ENCODE data around the gene SKAP2. TPM values are rescaled to one million over a fixed set of nuclear protein-coding genes. Genes with fewer than 3 reads are reported as not detected.

Gene SKAP2
- total RNA-seq, 8 experiments from 2014 or later = 34.0 to 91.7 (median 49.4) TPM

DNA sequence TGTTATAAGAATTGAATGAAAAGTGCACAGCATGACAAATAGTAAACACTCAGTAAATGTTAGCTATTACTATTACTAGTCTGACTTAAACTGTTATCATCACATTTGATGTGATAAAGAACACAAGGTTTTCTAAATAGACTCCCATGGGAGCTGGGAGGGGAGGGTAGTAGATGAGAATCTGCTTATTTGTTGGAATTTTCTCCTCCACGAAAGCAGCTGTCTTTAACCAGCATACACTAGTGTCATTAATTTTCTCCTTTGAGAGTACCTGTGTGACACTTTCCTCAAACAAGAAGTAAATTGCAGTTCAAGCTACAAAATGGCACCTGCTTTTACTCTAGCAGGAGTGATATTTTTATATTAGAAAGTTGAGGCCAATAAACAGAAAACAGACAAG is 200.1 kb downstream of the SKAP2 start:
- 0 to 100% (median 33%) methylated on average over 1 of the region's 1 CpG; no CpG with 5 or more reads in 5 of the 10 experiments for WGBS, 10 experiments
- in situ Hi-C loops (cut with MboI; ENCODE audit: low pct_unique_long_range_greater_than_20kb in 2 of 9, low sequenced_read_pairs in 9 of 9, unreplicated experiment in 9 of 9) = loop anchor here (10.0 to 25.0 kb wide), 5 partner anchors 152 to 777 kb away; no protein-coding TSS in a partner anchor
- no peak overlapping the region for H3K4me3 ChIP-seq
- no peak overlapping the region for H3K27ac ChIP-seq
- ATAC-seq (replicated peaks in 6 of 8) = no peak
- H3K4me1 ChIP-seq (replicated peaks in 1 of 2) = peaks cover 2 to 41% of the 10 kb centered on the region in 2 donors

DNA sequence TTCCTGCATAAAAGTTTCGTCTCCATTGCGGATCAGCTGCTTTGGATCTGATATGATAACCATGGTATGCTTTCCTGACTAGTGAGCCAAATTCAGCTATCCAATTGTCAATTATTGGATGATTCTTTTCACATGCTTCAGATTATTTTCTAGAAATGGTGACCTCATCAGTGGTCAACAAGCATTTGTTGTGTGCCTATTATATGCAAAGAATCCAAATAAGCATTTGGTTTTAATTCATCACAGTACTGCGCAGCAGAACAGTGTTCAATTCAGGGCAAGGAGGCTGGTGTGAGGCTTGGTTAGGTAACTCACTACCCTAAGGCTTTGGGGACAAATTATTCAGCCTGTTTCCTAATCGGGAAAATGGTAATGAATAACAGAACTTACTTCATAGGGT is 200.5 kb downstream of the SKAP2 start:
- Histone ChIP-seq H3K27ac (no peak overlapping the region), H3K4me3 (no peak overlapping the region), H3K4me1 (replicated peaks in 1 of 2) (peaks cover 6 to 45% of the 10 kb centered on the region in 2 donors)
- in situ Hi-C loops (cut with MboI; ENCODE audit: low pct_unique_long_range_greater_than_20kb in 2 of 9, low sequenced_read_pairs in 9 of 9, unreplicated experiment in 9 of 9) = loop anchor here (10.0 to 25.0 kb wide), 5 partner anchors 152 to 777 kb away; no protein-coding TSS in a partner anchor
- peak in 2 of 8 experiments; percentile 31 to 57 for ATAC-seq (replicated peaks in 6 of 8)
- 7 to 100% (median 92%) methylated on average over 2 to 4 of the region's 4 CpGs for WGBS, 10 experiments

DNA sequence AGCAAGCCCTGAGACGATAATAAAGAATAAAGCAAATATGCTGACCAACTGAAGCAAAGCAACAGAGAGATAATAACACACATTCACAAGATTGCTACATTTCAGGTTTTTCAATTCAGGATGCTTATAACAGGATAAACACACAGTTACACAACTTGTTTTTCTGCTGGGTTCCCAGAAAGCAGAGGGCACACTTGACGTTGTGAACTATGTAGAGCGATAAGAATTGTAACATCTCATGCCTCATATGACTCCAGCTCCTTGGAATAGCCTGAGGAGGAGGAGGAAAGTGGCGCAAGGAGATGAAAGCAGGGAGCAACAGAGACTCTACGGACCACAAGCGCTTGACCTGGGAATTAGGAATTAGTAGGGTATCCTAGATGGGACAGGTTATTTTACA is 201.7 kb downstream of the SKAP2 start:
- in situ Hi-C loops (cut with MboI; ENCODE audit: low pct_unique_long_range_greater_than_20kb in 2 of 9, low sequenced_read_pairs in 9 of 9, unreplicated experiment in 9 of 9) = loop anchor here (10.0 to 25.0 kb wide), 5 partner anchors 150 to 775 kb away; no protein-coding TSS in a partner anchor
- H3K27ac ChIP-seq = no peak overlapping the region
- ATAC-seq (replicated peaks in 6 of 8) = no peak
- WGBS, 10 experiments = 86 to 100% (median 93%) methylated on average over 2 to 6 of the region's 6 CpGs; no CpG with 5 or more reads in 1 of the 10 experiments
- peaks cover 16 to 56% of the 10 kb centered on the region in 2 donors for H3K4me1 ChIP-seq (replicated peaks in 1 of 2)
- H3K4me3 ChIP-seq = no peak overlapping the region

DNA sequence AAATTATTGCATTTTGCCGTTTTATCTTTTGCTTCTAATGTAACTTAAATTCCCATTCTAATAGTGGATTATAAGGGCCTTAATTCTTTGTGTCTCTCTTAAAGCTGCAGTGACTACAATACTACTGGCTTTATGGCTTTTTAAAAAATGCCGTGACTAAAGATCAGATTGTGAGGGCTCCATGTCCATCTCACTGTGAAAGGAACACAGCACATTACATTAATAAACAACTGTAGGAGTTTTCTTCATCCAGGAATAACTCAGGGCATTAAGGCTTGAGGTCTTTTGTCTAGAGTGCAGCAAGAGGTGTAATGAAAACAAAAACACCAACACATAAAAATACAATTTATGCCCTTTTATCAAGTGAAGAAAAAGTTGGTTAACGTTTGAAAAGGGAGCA is 205.3 kb downstream of the SKAP2 start:
- WGBS, 10 experiments = 14 to 80% (median 45%) methylated on average over 1 to 3 of the region's 3 CpGs
- ATAC-seq (replicated peaks in 6 of 8) = peak in 1 of 8 experiments; percentile 6
- in situ Hi-C loops (cut with MboI; ENCODE audit: low pct_unique_long_range_greater_than_20kb in 2 of 9, low sequenced_read_pairs in 9 of 9, unreplicated experiment in 9 of 9) = loop anchor here in 8 of 9 experiments (10.0 to 25.0 kb wide), 6 partner anchors 144 to 772 kb away; no protein-coding TSS in a partner anchor
- no peak overlapping the region for H3K4me3 ChIP-seq
- peaks cover 47 to 69% of the 10 kb centered on the region in 2 donors for H3K4me1 ChIP-seq (replicated peaks in 1 of 2)
- peak overlapping the region in 1 of 2 donors; percentile 40 for H3K27ac ChIP-seq

DNA sequence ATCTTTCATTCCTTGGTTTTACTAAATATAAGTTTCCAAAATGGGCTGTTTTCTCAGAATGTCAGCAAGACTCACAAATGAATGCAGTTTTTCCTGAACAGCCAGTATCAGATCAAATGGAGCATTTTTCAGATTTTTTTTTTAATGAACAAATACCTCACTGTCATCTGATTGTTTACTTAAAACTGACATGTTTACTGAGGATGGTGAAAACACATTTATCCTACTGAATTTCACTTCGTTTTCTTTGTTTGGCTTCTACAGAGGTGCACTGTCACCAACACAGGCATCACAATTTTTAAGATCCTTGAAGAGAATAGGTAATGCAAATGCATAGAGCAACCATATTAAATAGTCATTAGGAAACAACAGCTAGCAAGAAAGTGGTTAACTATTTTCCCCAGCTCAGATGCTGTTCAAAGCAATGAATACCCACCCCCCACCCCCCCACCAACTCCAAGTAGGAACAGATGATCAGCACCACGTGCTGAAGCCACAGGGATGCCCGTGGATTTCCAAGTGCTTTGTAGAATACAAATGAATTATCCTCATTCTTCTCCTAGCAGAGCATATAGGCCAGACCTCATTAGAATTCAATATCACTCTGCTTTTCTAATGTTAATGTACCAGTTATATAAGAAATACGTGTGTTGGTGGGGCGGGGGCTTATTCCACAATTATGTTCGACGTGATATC is 205.9 kb downstream of the SKAP2 start:
- WGBS, 10 experiments = 5 to 78% (median 48%) methylated on average over 1 to 6 of the region's 7 CpGs; no CpG with 5 or more reads in 1 of the 10 experiments
- in situ Hi-C loops (cut with MboI; ENCODE audit: low pct_unique_long_range_greater_than_20kb in 2 of 9, low sequenced_read_pairs in 9 of 9, unreplicated experiment in 9 of 9) = loop anchor here in 8 of 9 experiments (10.0 to 25.0 kb wide), 6 partner anchors 144 to 771 kb away; no protein-coding TSS in a partner anchor
- Histone ChIP-seq H3K27ac (peak overlapping the region; percentile 57 to 80), H3K4me1 (replicated peaks in 1 of 2) (peaks cover 53 to 70% of the 10 kb centered on the region in 2 donors), H3K4me3 (peak overlapping the region in 1 of 5 donors; percentile 8)
- ATAC-seq (replicated peaks in 6 of 8) = peak in 5 of 8 experiments; percentile 50 to 72 (median 68)

DNA sequence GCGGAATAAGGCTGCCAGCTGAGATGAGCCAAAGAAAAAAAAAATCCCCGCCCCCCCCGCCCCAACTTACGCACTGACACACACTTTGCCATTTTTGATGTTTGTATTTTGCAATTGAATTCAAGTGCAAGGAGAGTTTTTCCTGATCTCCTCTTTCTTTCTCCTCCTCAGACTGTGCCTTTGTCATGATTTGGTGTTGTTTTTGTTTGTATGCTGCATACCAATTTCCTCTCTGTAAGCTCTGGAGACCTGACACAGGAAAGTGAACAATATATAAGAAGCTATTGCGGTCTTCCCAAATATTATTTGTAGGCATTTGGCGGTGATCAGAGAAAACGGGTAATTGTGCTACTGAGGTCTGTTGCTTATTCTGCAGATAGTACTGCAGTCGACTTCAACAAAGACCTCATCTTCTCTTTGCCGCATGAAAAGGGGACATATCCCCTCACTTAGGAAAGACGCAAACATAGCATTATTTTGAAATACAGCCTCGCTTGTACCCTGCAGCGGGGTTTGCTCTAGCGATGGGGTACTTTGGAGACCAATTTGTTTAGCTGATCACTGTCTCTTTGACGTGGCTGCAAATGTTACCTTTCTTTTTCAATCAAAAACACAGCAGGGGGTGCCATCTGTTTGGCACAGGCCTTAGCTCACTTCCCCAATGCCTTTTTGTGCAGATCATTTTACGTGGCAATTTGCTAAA is 206.6 kb downstream of the SKAP2 start:
- WGBS, 10 experiments = 6 to 78% (median 20%) methylated on average over 2 to 14 of the region's 15 CpGs; no CpG with 5 or more reads in 1 of the 10 experiments
- Histone ChIP-seq H3K4me3 (peak overlapping the region in 3 of 5 donors; percentile 3 to 8 (median 6)), H3K4me1 (replicated peaks in 1 of 2) (peaks cover 60 to 77% of the 10 kb centered on the region in 2 donors), H3K27ac (peak overlapping the region; percentile 57 to 80)
- ATAC-seq (replicated peaks in 6 of 8) = peak in 3 of 8 experiments; percentile 1 to 14 (median 3)
- in situ Hi-C loops (cut with MboI; ENCODE audit: low pct_unique_long_range_greater_than_20kb in 2 of 9, low sequenced_read_pairs in 9 of 9, unreplicated experiment in 9 of 9) = loop anchor here in 8 of 9 experiments (10.0 to 25.0 kb wide), 6 partner anchors 143 to 771 kb away; no protein-coding TSS in a partner anchor

DNA sequence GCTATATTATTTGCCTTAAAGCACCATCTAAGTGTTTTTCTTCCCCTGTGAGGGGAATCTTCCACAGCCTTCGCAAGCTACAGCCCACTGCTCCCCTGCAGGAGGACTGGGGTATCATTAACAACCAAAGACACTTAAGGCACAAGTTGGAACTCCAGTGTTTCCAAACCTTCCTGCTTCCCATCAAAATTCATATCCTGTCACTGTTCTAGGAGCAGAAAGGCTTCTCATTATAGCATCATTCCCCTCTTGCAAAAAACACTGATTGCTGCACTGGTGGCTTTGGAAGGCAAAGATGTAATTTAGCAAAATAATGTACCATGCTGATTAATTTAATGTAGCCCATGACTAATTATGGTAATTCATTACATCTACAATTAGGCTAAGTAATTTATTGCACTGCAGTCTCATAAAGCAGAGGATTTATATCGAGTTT is 207.2 kb downstream of the SKAP2 start:
- in situ Hi-C loops (cut with MboI; ENCODE audit: low pct_unique_long_range_greater_than_20kb in 2 of 9, low sequenced_read_pairs in 9 of 9, unreplicated experiment in 9 of 9) = loop anchor here in 8 of 9 experiments (10.0 to 25.0 kb wide), 6 partner anchors 142 to 770 kb away; no protein-coding TSS in a partner anchor
- H3K4me1 ChIP-seq (replicated peaks in 1 of 2) = peaks cover 66 to 83% of the 10 kb centered on the region in 2 donors
- peak overlapping the region in 1 of 2 donors; percentile 80 for H3K27ac ChIP-seq
- 30 to 100% (median 51%) methylated on average over 1 to 2 of the region's 2 CpGs; no CpG with 5 or more reads in 6 of the 10 experiments for WGBS, 10 experiments
- ATAC-seq (replicated peaks in 6 of 8) = peak in 5 of 8 experiments; percentile 2 to 30 (median 23)
- no peak overlapping the region for H3K4me3 ChIP-seq

DNA sequence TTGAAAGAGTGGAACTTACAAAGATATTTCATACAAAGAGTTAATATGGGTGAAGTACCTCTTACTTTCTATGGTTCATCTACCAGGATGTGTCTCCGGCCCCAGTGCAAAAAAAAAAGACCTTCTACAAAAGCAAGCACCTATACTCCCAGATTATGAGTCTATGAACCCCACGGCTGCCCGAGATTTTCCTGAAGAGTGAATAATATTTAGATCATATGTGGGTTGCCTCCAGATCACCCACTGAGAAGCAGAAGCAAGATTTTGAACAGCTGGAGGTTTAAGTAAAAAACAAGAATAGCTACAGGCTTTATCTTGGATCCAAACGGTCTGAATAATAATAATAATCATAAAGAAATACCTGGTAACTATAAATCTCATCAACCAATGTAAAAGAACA is 207.7 kb downstream of the SKAP2 start:
- Histone ChIP-seq H3K4me1 (replicated peaks in 1 of 2) (peaks cover 71 to 88% of the 10 kb centered on the region in 2 donors), H3K27ac (peak overlapping the region; percentile 34 to 80), H3K4me3 (no peak overlapping the region)
- in situ Hi-C loops (cut with MboI; ENCODE audit: low pct_unique_long_range_greater_than_20kb in 2 of 9, low sequenced_read_pairs in 9 of 9, unreplicated experiment in 9 of 9) = loop anchor here in 8 of 9 experiments (10.0 to 25.0 kb wide), 6 partner anchors 142 to 769 kb away; no protein-coding TSS in a partner anchor
- WGBS, 10 experiments = 0 to 100% (median 65%) methylated on average over 1 to 4 of the region's 4 CpGs; no CpG with 5 or more reads in 3 of the 10 experiments
- no peak for ATAC-seq (replicated peaks in 6 of 8)

DNA sequence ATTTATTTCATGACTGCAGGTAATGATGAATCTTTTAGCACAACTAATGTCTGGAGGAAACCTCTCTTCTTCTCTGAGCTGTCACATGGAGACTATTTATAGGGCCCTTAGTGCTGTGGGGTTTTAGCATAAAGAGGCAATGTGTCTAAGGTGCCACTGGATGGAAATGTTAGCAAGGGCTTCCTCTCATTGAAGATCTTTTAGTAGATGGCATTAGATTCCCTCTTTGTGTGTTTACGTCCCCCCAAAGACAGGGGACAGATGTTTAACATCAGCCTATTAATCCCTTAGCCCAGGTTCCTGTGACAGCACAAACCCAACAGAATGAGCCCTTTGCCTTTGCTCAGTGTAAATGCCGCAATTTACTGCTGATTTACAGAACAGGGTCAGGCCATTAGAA is 208.6 kb downstream of the SKAP2 start:
- H3K4me1 ChIP-seq (replicated peaks in 1 of 2) = peaks cover 75 to 98% of the 10 kb centered on the region in 2 donors
- ATAC-seq (replicated peaks in 6 of 8) = peak in 5 of 8 experiments; percentile 58 to 77 (median 69)
- WGBS, 10 experiments = 0 to 100% (median 80%) methylated on average over 1 to 2 of the region's 2 CpGs; no CpG with 5 or more reads in 3 of the 10 experiments
- in situ Hi-C loops (cut with MboI; ENCODE audit: low pct_unique_long_range_greater_than_20kb in 2 of 9, low sequenced_read_pairs in 9 of 9, unreplicated experiment in 9 of 9) = loop anchor here in 8 of 9 experiments (10.0 to 25.0 kb wide), 6 partner anchors 141 to 768 kb away; no protein-coding TSS in a partner anchor
- H3K27ac ChIP-seq = peak overlapping the region; percentile 56 to 80
- H3K4me3 ChIP-seq = no peak overlapping the region

DNA sequence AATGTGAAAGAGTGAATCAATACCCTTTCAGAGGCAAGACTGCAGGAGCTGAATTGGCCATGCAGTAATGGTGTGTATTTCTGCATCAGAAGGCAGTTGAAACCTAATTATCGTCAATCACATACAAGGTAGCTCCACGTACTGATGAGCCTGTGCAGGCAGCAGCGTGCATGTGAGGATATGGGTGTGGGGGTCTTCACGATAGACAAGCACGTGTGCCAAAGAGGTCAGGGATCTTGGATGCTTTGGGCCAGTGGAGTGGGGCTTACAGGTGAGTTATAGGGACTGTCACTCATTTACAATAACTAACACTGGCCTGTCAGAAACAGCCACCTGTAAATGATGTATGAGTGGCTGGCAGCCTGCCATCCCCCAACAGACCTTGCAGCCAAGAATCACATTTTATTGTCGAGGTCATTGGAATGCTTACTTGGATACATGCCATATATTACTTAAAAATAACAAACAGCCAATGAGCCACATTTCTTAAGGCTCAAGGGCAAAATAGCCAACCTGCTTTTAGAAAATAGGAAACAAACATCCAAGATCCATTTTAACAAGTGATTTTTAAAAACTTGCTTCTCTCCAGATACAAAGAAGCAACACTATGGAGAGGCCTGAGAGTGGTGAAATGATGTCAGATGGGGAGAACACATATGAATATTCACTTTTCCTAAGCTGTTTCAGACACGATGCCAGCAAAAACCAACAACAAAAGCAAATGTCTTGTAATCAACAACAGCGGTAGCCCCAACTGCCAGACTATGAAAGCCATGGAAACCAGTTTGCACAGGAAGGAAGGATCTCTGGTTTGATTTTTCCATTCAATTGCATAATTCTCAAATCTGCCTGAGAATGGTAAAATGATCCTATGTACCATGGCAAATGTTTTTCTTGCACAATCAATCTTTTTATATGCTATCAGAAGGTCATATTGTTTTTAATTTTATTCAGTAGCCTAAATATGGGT is 210.7 kb downstream of the SKAP2 start:
- peak; percentile 51 to 76 (median 66) for ATAC-seq (replicated peaks in 6 of 8)
- Histone ChIP-seq H3K27ac (peak overlapping the region in 1 of 2 donors; percentile 3), H3K4me1 (replicated peaks in 1 of 2) (peaks cover 68 to 99% of the 10 kb centered on the region in 2 donors), H3K4me3 (no peak overlapping the region)
- WGBS, 10 experiments = 20 to 69% (median 44%) methylated on average over 2 to 6 of the region's 8 CpGs; no CpG with 5 or more reads in 2 of the 10 experiments
- in situ Hi-C loops (cut with MboI; ENCODE audit: low pct_unique_long_range_greater_than_20kb in 2 of 9, low sequenced_read_pairs in 9 of 9, unreplicated experiment in 9 of 9) = loop anchor here in 8 of 9 experiments (10.0 to 25.0 kb wide), 6 partner anchors 139 to 766 kb away; no protein-coding TSS in a partner anchor

DNA sequence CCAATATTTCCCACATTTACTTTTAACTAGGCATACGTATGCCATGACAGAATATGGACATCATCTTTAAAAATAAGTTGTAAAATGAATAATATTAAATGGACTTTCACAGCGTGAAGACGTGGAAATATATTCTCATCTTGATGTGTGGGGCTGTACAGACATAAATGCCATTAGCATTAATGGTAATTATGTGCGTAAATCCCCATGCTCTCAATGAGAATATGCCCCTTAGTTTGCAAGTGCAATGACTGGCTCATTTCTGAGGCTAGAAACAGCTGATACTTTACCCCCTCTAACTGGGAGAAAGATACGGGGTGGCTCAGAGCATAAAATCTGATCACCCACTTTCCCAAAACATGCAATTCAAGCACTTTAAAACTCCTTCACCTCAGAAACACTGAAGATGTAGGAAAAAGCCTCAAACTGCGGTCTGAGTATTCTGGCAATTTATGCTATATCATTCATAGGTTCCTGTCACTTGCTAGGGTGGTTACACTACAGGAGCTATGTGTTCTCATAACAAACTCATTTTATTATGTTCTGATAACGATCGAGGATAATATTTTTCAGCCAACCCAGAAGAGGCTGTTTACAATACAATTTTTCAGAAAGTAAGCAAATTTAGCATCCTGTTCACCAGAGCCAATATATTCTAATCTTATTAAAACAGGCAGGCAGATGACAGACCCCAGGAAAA is 211.8 kb downstream of the SKAP2 start:
- in situ Hi-C loops (cut with MboI; ENCODE audit: low pct_unique_long_range_greater_than_20kb in 2 of 9, low sequenced_read_pairs in 9 of 9, unreplicated experiment in 9 of 9) = loop anchor here in 8 of 9 experiments (10.0 to 25.0 kb wide), 6 partner anchors 138 to 765 kb away; no protein-coding TSS in a partner anchor
- WGBS, 10 experiments = 0 to 100% (median 80%) methylated on average over 1 to 8 of the region's 8 CpGs
- Histone ChIP-seq H3K4me1 (replicated peaks in 1 of 2) (peaks cover 59 to 98% of the 10 kb centered on the region in 2 donors), H3K4me3 (no peak overlapping the region), H3K27ac (peak overlapping the region in 1 of 2 donors; percentile 23)
- peak in 3 of 8 experiments; percentile 60 to 76 (median 68) for ATAC-seq (replicated peaks in 6 of 8)

Measured in motor neuron (in vitro differentiated cells).